DOHH2 (cell line): ENCODE results near the gene SLC7A7.
"Not testable (repeated sequence)": the region's sequence is repeated elsewhere in the genome, so short reads cannot be mapped to it uniquely, and the experiment has no call there.

ENCODE experiments used
- H3F3A ChIP-seq: fragments of 200-600 bp; sonication (generic), shearing (Covaris generic); 2 replicates; pipeline ENCODE4 v1.6.0; 2016; ENCODE audit warnings: antibody characterized with exemption, mild to moderate bottlenecking; ENCODE audit not compliant: control insufficient read depth, insufficient read depth
- H3K27ac ChIP-seq: fragments of 200-600 bp; sonication (generic); 2 replicates; pipeline ENCODE4 v1.5.1; 2014; ENCODE audit warnings: low read depth, mild to moderate bottlenecking, low read length, moderate library complexity
- H3K27me3 ChIP-seq: fragments of 200-600 bp; sonication (generic); 2 replicates; pipeline ENCODE4 v1.6.1; 2014; ENCODE audit warnings: mild to moderate bottlenecking, low read length, mixed read lengths; ENCODE audit not compliant: control insufficient read depth
- H3K36me3 ChIP-seq: fragments of 200-600 bp; sonication (generic); 2 replicates; pipeline ENCODE4 v1.6.1; 2014; ENCODE audit warnings: mild to moderate bottlenecking, low read length, moderate library complexity, mixed read lengths; ENCODE audit not compliant: control insufficient read depth
- H3K4me1 ChIP-seq: fragments of 200-600 bp; sonication (generic); 2 replicates; pipeline ENCODE4 v1.6.1; 2014; ENCODE audit warnings: mild to moderate bottlenecking, low read length, mixed read lengths; ENCODE audit not compliant: control insufficient read depth
- H3K4me2 ChIP-seq: fragments of 200-600 bp; sonication (generic); 2 replicates; pipeline ENCODE4 v1.6.0; 2014; ENCODE audit warnings: mild to moderate bottlenecking, low read length, moderate library complexity
- H3K4me3 ChIP-seq: fragments of 200-600 bp; sonication (generic); 2 replicates; pipeline ENCODE4 v1.5.1; 2014; ENCODE audit warnings: mild to moderate bottlenecking, low read length, mixed read lengths
- H3K79me2 ChIP-seq: fragments of 200-600 bp; sonication (generic); 2 replicates; pipeline ENCODE4 v1.6.1; 2014; ENCODE audit warnings: mild to moderate bottlenecking, low read length, mixed read lengths; ENCODE audit not compliant: control insufficient read depth
- H3K9me2 ChIP-seq: fragments of 200-600 bp; sonication (generic); replicated peaks from 2 replicates; pipeline ENCODE4 v1.6.1; 2014; ENCODE audit warnings: mild to moderate bottlenecking, low read length, mixed read lengths; ENCODE audit not compliant: control insufficient read depth
- H3K9me3 ChIP-seq: fragments of 200-600 bp; sonication (generic); 2 replicates; pipeline ENCODE4 v1.6.1; 2014; ENCODE audit warnings: antibody characterized with exemption, low read length, mixed read lengths; ENCODE audit not compliant: control insufficient read depth, insufficient read depth
- H4K20me1 ChIP-seq: fragments of 200-600 bp; sonication (generic); 2 replicates; pipeline ENCODE4 v1.6.0; 2014; ENCODE audit warnings: low read depth, mild to moderate bottlenecking, antibody characterized with exemption, low read length, moderate library complexity; ENCODE audit not compliant: control insufficient read depth, insufficient read depth
- EZH2phosphoT487 ChIP-seq: fragments of 200-600 bp; sonication (generic); IDR thresholded peaks from 2 replicates; pipeline ENCODE4 v1.6.1; 2017; ENCODE audit warnings: borderline replicate concordance, mild to moderate bottlenecking, antibody characterized with exemption, low read length, moderate library complexity, mixed read lengths
- TF ChIP-seq, protein P1 (sequence below): fragments of 200-600 bp; sonication (generic); IDR thresholded peaks from one replicate; pipeline ENCODE4 v1.5.1; 2014; ENCODE audit warnings: antibody characterized with exemption, mild to moderate bottlenecking, low read depth, low read length; ENCODE audit not compliant: poor library complexity, severe bottlenecking

SLC7A7 gene

DNA sequence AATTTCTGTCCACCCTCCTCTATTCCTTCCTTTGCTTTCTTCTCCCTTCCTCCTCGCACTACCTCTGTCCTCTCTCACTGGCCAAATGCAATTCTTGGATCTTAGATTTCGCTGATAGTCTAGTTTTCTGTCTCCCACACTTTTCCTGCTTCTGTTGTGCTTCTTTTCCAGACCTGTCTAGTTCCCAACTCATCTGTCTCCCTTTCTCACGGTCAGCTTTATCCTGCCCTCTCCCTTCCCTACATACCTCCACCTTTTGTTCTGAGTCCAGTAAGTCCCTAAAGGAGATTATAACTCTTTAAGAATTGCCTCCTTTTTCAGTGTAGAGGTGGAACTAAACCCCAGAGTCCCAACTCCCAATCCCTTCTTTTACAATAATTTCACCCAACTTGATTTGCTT is 20.3 kb upstream of the SLC7A7 start:
- no peak overlapping the region for H3K4me2 ChIP-seq
- H3K27ac ChIP-seq = no peak overlapping the region
- H3K9me2 ChIP-seq = no peaks in the 10 kb centered on the region
- H4K20me1 ChIP-seq = no peaks in the 10 kb centered on the region
- peaks cover 16% of the 10 kb centered on the region for H3K79me2 ChIP-seq
- peaks cover 10% of the 10 kb centered on the region for H3F3A ChIP-seq
- no peak overlapping the region for H3K4me3 ChIP-seq
- no peaks in the 10 kb centered on the region for H3K9me3 ChIP-seq
- peaks cover 20% of the 10 kb centered on the region for H3K4me1 ChIP-seq
- no peaks in the 10 kb centered on the region for H3K27me3 ChIP-seq
- H3K36me3 ChIP-seq = peaks cover 50% of the 10 kb centered on the region
- TF ChIP-seq, protein P1, sequence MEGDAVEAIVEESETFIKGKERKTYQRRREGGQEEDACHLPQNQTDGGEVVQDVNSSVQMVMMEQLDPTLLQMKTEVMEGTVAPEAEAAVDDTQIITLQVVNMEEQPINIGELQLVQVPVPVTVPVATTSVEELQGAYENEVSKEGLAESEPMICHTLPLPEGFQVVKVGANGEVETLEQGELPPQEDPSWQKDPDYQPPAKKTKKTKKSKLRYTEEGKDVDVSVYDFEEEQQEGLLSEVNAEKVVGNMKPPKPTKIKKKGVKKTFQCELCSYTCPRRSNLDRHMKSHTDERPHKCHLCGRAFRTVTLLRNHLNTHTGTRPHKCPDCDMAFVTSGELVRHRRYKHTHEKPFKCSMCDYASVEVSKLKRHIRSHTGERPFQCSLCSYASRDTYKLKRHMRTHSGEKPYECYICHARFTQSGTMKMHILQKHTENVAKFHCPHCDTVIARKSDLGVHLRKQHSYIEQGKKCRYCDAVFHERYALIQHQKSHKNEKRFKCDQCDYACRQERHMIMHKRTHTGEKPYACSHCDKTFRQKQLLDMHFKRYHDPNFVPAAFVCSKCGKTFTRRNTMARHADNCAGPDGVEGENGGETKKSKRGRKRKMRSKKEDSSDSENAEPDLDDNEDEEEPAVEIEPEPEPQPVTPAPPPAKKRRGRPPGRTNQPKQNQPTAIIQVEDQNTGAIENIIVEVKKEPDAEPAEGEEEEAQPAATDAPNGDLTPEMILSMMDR = no peak
- no peak for TF ChIP-seq EZH2phosphoT487

DNA sequence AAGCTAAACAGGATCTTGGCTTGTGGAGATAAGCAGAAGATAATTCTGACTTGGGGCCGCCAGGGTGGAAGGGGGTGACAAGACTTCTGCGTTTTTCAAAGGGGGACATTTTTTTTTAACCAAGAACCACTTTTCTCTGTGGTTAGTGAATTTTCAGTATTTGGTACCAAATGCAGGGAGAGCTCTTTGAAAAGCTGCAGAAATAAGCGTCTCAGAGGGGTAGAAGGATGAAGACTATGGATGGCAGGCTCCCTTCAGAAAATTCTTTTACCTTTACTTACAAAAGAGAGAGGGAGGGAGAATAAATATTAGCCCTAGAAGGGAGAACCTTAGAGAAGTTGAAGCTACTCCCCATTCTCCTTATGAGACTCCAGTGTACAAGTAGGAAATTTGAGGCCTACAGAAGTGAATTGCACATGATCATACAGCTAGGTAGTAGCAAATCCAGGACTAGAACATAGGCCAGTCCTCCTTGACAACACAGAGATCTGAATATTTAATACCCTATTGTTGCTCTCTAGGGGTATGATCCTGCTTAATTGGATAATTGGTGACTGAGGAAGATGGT is 15.3 kb upstream of the SLC7A7 start:
- Histone ChIP-seq H3F3A (peaks cover 19% of the 10 kb centered on the region), H3K79me2 (peaks cover 29% of the 10 kb centered on the region), H4K20me1 (no peaks in the 10 kb centered on the region), H3K27me3 (no peaks in the 10 kb centered on the region), H3K9me2 (no peaks in the 10 kb centered on the region), H3K27ac (peak overlapping the region; percentile 71), H3K4me2 (peak overlapping the region; percentile 77), H3K4me3 (peak overlapping the region; percentile 96), H3K9me3 (no peaks in the 10 kb centered on the region), H3K36me3 (peaks cover 44% of the 10 kb centered on the region), H3K4me1 (peaks cover 40% of the 10 kb centered on the region)
- TF ChIP-seq EZH2phosphoT487 = no peak
- TF ChIP-seq, protein P1 = no peak

DNA sequence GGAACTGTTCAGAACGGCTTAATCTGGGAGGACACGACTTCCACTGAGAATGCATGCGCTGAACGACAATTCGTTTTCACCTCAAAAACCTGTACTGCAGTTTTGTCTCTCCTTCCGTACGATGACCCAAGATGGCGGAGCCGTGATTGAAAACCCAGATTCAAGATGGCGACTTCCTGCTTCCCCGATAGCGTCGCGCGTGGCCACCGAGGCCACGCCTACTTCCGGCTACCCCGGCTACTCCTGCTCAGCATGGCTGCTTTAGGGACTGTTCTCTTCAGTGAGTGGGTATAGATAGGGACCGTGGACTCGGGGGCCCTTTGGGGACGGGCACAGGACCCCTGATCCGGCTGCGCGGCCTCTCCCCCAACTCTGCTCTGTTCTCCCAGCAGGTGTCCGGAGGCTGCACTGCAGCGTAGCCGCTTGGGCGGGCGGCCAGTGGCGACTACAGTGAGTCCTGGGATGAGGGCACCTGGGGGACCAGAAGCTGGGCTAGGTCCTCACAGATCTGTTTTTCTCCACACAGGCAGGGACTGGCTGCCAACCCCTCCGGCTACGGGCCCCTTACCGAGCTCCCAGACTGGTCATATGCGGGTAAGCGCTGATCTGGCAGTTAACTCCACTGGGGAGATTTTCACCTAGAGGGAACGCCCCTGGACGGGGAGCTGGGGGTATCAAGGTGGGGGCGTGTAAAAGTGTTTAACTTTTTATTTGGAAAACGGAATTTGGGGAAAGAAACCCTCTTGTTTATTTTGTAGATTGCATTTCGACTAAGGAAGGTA is 14.6 kb upstream of the SLC7A7 start, which contains the start of gene MRPL52:
MRPL52 (plus strand) TSS at position 227 of the 782 bp plus-strand sequence; CDS start at position 253, 26 bp downstream.
- H3K4me2 ChIP-seq = peak within 1 kb of the TSS; percentile 77
- H3K9me3 ChIP-seq = no peaks in the 10 kb centered on the region
- no peaks in the 10 kb centered on the region for H4K20me1 ChIP-seq
- H3F3A ChIP-seq = peaks cover 15% of the 10 kb centered on the region
- no peaks in the 10 kb centered on the region for H3K27me3 ChIP-seq
- peaks cover 37% of the 10 kb centered on the region for H3K36me3 ChIP-seq
- H3K4me3 ChIP-seq = peak within 1 kb of the TSS; percentile 96
- TF ChIP-seq, protein P1 = no peak
- TF ChIP-seq EZH2phosphoT487 = no peak
- no peaks in the 10 kb centered on the region for H3K9me2 ChIP-seq
- H3K79me2 ChIP-seq = peaks cover 29% of the 10 kb centered on the region
- peak within 1 kb of the TSS; percentile 71 for H3K27ac ChIP-seq
- H3K4me1 ChIP-seq = peaks cover 45% of the 10 kb centered on the region

DNA sequence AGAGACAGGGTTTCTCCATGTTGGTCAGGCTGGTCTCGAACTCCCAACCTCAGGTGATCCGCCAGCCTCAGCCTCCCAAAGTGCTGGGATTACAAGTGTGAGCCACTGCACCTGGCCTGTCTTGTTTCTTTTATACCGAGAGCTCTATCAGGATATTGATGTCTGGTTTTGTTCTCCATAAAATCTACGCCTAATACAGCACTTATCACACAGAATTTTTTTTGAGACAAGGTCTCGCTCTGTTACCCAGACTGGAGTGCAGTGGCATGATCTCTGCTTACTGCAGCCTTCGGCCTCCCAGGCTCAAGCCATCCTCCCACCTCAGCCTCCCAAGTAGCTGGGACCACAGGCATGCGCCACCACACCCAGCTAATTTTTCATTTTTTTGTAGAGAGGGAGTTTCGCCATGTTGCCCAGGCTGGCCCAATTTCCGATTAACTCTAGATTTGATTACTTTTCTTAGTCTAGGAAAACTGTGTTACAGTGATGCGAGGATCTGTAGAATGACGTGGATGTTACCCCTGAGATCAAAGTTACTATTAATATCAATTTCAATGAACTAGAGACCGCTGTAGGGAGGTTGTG is 13.9 kb upstream of the SLC7A7 start:
- H3K36me3 ChIP-seq = peaks cover 31% of the 10 kb centered on the region
- peak overlapping the region; percentile 77 for H3K4me2 ChIP-seq
- not testable (repeated sequence) for H4K20me1 ChIP-seq, H3K27me3 ChIP-seq, H3K9me3 ChIP-seq, H3K9me2 ChIP-seq
- peaks cover 29% of the 10 kb centered on the region for H3K79me2 ChIP-seq
- peaks cover 52% of the 10 kb centered on the region for H3K4me1 ChIP-seq
- peaks cover 15% of the 10 kb centered on the region for H3F3A ChIP-seq
- peak overlapping the region; percentile 96 for H3K4me3 ChIP-seq
- H3K27ac ChIP-seq = peak overlapping the region; percentile 71
